MM.1S (cell line): ENCODE results near the gene CALHM2.
"Not testable (repeated sequence)": the region's sequence is repeated elsewhere in the genome, so short reads cannot be mapped to it uniquely, and the experiment has no call there.

Experiments
- DNase-seq: peaks from one replicate; pipeline ENCODE4 v3.0.0-alpha.2; 2015
- H2AFZ ChIP-seq: fragments of 300-600 bp; sonication (generic); 2 replicates; pipeline ENCODE4 v1.6.0; 2016; ENCODE audit warnings: antibody characterized with exemption, low read length
- H3F3A ChIP-seq: fragments of 300-600 bp; sonication (generic); 2 replicates; pipeline ENCODE4 v1.6.1; 2016; ENCODE audit warnings: mild to moderate bottlenecking, antibody characterized with exemption, low read length, moderate library complexity, mixed read lengths; ENCODE audit not compliant: insufficient read depth
- H3K27ac ChIP-seq: fragments of 300-600 bp; sonication (generic); 2 replicates; pipeline ENCODE4 v1.5.1; 2016; ENCODE audit warnings: mild to moderate bottlenecking, low read length
- H3K27me3 ChIP-seq: fragments of 300-600 bp; sonication (generic); replicated peaks from 2 replicates; pipeline ENCODE4 v1.6.0; 2016; ENCODE audit warnings: low read length; ENCODE audit not compliant: insufficient read depth
- H3K36me3 ChIP-seq: fragments of 300-600 bp; sonication (generic); replicated peaks from 2 replicates; pipeline ENCODE4 v1.6.1; 2016; ENCODE audit warnings: mild to moderate bottlenecking, low read length, mixed read lengths; ENCODE audit not compliant: insufficient read depth
- H3K4me1 ChIP-seq: fragments of 300-600 bp; sonication (generic); 2 replicates; pipeline ENCODE4 v1.6.1; 2016; ENCODE audit warnings: low read length, mixed read lengths
- H3K4me2 ChIP-seq: fragments of 300-600 bp; sonication (generic); 2 replicates; pipeline ENCODE4 v1.6.0; 2016; ENCODE audit warnings: low read depth, low read length
- H3K4me3 ChIP-seq: fragments of 300-600 bp; sonication (generic); 2 replicates; pipeline ENCODE4 v1.5.1; 2016; ENCODE audit warnings: low read length, mixed read lengths
- H3K79me2 ChIP-seq: fragments of 300-600 bp; sonication (generic); 2 replicates; pipeline ENCODE4 v1.6.1; 2016; ENCODE audit warnings: mixed run types, low read length, mixed read lengths
- H3K9ac ChIP-seq: fragments of 300-600 bp; sonication (generic); 2 replicates; pipeline ENCODE4 v1.6.1; 2016; ENCODE audit warnings: low read length, mixed read lengths
- H3K9me2 ChIP-seq: fragments of 300-600 bp; sonication (generic); replicated peaks from 2 replicates; pipeline ENCODE4 v1.6.1; 2016; ENCODE audit warnings: mild to moderate bottlenecking, low read length, mixed read lengths; ENCODE audit not compliant: insufficient read depth
- H3K9me3 ChIP-seq: fragments of 300-600 bp; sonication (generic); replicated peaks from 2 replicates; pipeline ENCODE4 v1.6.1; 2016; ENCODE audit warnings: mild to moderate bottlenecking, low read length, mixed read lengths; ENCODE audit not compliant: insufficient read depth
- H4K20me1 ChIP-seq: fragments of 300-600 bp; sonication (generic); 2 replicates; pipeline ENCODE4 v1.6.1; 2016; ENCODE audit warnings: mild to moderate bottlenecking, low read length, moderate library complexity, mixed read lengths; ENCODE audit not compliant: insufficient read depth
- CTCF ChIP-seq: fragments of 300-600 bp; sonication (generic); IDR thresholded peaks from 2 replicates; pipeline ENCODE4 v1.5.1; 2016; ENCODE audit warnings: antibody characterized with exemption, low read length, mixed read lengths
- EZH2 ChIP-seq: fragments of 300-600 bp; sonication (generic); optimal IDR thresholded peaks from 2 replicates; pipeline ENCODE3; 2017; ENCODE audit warnings: low read depth, mild to moderate bottlenecking, antibody characterized with exemption, low read length, mixed read lengths
- EZH2phosphoT487 ChIP-seq: fragments of 300-600 bp; sonication (generic); IDR thresholded peaks from 2 replicates; pipeline ENCODE4 v1.6.1; 2018; ENCODE audit warnings: antibody characterized with exemption, low read length

Gene CALHM2

GRCh38 chr10:103423748-103424147, 28.4 kb downstream of the CALHM2 start:
- no peaks in the 10 kb centered on the region for H3F3A ChIP-seq
- no peak overlapping the region for H2AFZ ChIP-seq
- no peak overlapping the region for H3K9ac ChIP-seq
- H3K9me2 ChIP-seq = no peaks in the 10 kb centered on the region
- H3K4me1 ChIP-seq = no peaks in the 10 kb centered on the region
- H3K4me2 ChIP-seq = no peak overlapping the region
- H4K20me1 ChIP-seq = no peaks in the 10 kb centered on the region
- no peak for TF ChIP-seq CTCF
- no peak for TF ChIP-seq EZH2
- no peak for TF ChIP-seq EZH2phosphoT487
- H3K4me3 ChIP-seq = no peak overlapping the region
- H3K9me3 ChIP-seq = no peaks in the 10 kb centered on the region
- 0 out of 2 replicates have a peak, but pooled peaks cover 6% of the 10 kb centered on the region for H3K79me2 ChIP-seq
- H3K27me3 ChIP-seq = no peaks in the 10 kb centered on the region
- peaks cover 15% of the 10 kb centered on the region; the same call in 1 of the 2 replicates for H3K36me3 ChIP-seq
- no peak for DNase-seq
- no peak overlapping the region for H3K27ac ChIP-seq

GRCh38 chr10:103419101-103419500, 33.1 kb downstream of the CALHM2 start:
- Histone ChIP-seq H3K9me3 (no peaks in the 10 kb centered on the region), H3K4me2 (no peak overlapping the region), H3K27ac (no peak overlapping the region), H3K9me2 (no peaks in the 10 kb centered on the region), H4K20me1 (no peaks in the 10 kb centered on the region), H3K4me1 (no peaks in the 10 kb centered on the region), H3K27me3 (no peaks in the 10 kb centered on the region), H3K36me3 (peaks cover 29% of the 10 kb centered on the region), H3K9ac (no peak overlapping the region), H2AFZ (no peak overlapping the region), H3F3A (no peaks in the 10 kb centered on the region), H3K4me3 (no peak overlapping the region), H3K79me2 (peaks cover 10% of the 10 kb centered on the region; the same call in 1 of the 2 replicates)
- no peak for DNase-seq
- TF ChIP-seq EZH2phosphoT487 = no peak
- TF ChIP-seq EZH2 = no peak
- no peak for TF ChIP-seq CTCF

GRCh38 chr10:103417601-103418000, 34.6 kb downstream of the CALHM2 start:
- H3K27me3 ChIP-seq = no peaks in the 10 kb centered on the region
- H3F3A ChIP-seq = no peaks in the 10 kb centered on the region
- TF ChIP-seq CTCF = no peak
- no peak for TF ChIP-seq EZH2phosphoT487
- TF ChIP-seq EZH2 = no peak
- no peak for DNase-seq
- H3K4me2 ChIP-seq = no peak overlapping the region
- no peak overlapping the region for H3K4me3 ChIP-seq
- H3K9me2 ChIP-seq = no peaks in the 10 kb centered on the region
- no peaks in the 10 kb centered on the region for H3K9me3 ChIP-seq
- no peak overlapping the region for H2AFZ ChIP-seq
- peaks cover 29% of the 10 kb centered on the region for H3K36me3 ChIP-seq
- no peak overlapping the region for H3K9ac ChIP-seq
- H3K27ac ChIP-seq = no peak overlapping the region
- no peaks in the 10 kb centered on the region for H4K20me1 ChIP-seq
- H3K4me1 ChIP-seq = no peaks in the 10 kb centered on the region
- peaks cover 10% of the 10 kb centered on the region; the same call in 1 of the 2 replicates for H3K79me2 ChIP-seq

- H3K4me3 ChIP-seq, H3K27ac ChIP-seq, H3K27me3 ChIP-seq, H3K9me2 ChIP-seq, H3K4me2 ChIP-seq, H3F3A ChIP-seq, H4K20me1 ChIP-seq, H3K4me1 ChIP-seq, H2AFZ ChIP-seq, H3K9ac ChIP-seq, H3K9me3 ChIP-seq, DNase-seq: not testable (repeated sequence)
- H3K79me2 ChIP-seq = peaks cover 10% of the 10 kb centered on the region; the same call in 1 of the 2 replicates
- H3K36me3 ChIP-seq = peaks cover 27% of the 10 kb centered on the region
Measured at GRCh38 chr10:103417148-103417469, 35.1 kb downstream of the CALHM2 start.
